ENCODE results near the gene NBEA.
"Not testable (repeated sequence)": the region's sequence is repeated elsewhere in the genome, so short reads cannot be mapped to it uniquely, and the experiment has no call there.

NBEA gene, protein sequence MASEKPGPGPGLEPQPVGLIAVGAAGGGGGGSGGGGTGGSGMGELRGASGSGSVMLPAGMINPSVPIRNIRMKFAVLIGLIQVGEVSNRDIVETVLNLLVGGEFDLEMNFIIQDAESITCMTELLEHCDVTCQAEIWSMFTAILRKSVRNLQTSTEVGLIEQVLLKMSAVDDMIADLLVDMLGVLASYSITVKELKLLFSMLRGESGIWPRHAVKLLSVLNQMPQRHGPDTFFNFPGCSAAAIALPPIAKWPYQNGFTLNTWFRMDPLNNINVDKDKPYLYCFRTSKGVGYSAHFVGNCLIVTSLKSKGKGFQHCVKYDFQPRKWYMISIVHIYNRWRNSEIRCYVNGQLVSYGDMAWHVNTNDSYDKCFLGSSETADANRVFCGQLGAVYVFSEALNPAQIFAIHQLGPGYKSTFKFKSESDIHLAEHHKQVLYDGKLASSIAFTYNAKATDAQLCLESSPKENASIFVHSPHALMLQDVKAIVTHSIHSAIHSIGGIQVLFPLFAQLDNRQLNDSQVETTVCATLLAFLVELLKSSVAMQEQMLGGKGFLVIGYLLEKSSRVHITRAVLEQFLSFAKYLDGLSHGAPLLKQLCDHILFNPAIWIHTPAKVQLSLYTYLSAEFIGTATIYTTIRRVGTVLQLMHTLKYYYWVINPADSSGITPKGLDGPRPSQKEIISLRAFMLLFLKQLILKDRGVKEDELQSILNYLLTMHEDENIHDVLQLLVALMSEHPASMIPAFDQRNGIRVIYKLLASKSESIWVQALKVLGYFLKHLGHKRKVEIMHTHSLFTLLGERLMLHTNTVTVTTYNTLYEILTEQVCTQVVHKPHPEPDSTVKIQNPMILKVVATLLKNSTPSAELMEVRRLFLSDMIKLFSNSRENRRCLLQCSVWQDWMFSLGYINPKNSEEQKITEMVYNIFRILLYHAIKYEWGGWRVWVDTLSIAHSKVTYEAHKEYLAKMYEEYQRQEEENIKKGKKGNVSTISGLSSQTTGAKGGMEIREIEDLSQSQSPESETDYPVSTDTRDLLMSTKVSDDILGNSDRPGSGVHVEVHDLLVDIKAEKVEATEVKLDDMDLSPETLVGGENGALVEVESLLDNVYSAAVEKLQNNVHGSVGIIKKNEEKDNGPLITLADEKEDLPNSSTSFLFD (N-terminal part only)

DNA sequence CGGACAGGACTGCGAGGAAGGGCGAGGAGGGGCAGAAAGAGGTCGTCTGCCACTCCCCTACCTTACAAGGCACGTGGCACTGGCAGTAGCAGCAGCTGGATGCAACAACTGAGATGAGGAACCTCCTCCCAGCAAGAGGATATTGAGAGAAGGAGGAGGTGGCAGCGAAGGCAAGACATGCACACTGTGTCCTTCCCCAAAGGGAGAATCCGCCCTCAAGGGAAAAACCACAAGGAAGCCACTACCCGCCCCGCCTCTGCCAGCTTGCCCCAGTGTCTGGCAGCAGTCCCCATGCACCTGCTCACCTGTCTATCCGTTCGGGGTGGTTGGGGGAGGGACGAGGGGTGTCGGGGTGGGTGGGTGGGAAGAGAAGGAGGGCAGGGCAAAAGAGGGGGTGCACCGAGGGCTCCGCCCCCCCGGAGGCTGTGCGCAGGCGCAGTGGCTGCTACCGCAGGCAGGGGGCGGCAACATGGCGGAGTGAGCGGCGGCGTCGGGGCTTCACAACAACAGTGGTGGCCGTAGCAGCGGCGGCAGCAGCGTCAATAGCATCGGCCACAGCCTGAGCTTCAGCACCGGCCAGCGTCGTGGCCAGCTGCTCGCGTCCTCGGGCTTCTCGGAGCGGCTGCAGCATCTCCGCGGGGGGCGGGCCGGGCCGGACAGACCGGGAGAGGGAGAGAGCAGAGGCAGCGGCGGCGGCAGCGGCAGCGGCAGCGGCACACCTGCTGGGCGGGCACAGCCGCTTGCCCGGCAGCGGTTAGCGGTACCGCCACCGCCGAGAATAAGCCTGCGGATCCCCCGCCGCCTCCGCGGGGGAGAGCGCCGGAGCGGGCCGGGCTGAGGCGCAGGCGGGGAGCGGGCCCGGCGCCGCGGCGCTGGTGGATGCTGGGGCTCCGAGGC is at the start of gene NBEA:
TSS of gene NBEA (plus strand) at position 436 of the 897 bp plus-strand sequence. CDS start 551 bp downstream, outside the sequence.
- peak; percentile 69 for DNase-seq

- DNase-seq: no peak
Observed at GRCh38 chr13:34894756-34895155, 47.3 kb upstream of the NBEA start.

GRCh38 chr13:34897220-34897619 is 44.9 kb upstream of the NBEA start:
- DNase-seq: no peak

DNA sequence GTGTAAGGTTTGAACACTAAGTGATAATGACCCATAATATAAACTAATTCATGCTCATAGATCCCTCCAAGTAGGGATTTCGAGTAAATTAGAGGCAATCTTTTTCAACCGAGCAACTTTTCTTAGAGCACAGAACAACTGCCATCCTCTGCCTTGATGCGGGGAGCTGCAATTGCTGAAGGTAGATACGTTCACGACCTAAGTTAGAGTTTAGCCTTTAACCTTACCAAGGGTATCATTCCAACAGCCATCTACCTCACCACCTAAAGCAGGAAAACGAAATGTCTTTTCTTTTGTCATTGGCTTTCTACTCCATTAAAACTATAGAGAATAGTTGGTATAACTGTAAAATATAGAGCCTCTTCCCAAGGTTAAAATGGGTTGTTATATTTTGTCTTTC is 42.2 kb upstream of the NBEA start:
- no peak for DNase-seq

GRCh38 chr13:34900288-34900739 is 41.8 kb upstream of the NBEA start:
- no peak for DNase-seq

GRCh38 chr13:34901572-34901971 is 40.5 kb upstream of the NBEA start:
- no peak for DNase-seq

DNA sequence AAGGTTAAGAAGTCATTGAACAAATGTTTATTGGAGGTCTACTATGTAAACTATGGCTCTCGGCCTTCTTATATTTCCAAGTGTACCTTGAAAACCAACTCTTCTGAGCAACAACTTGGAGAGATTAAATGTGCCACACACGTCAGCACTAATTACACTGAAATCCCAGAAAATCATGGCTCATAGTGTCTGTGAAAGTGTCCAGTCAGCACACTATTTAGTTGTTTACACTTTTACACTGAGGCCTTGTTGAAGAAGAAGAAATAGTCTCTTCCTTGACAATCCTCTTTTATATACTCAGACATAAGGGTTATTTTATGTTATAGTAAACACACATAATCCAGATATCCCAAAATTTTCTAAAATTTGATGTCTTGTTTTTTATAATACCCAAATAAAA is 30.9 kb upstream of the NBEA start:
- DNase-seq: no peak

- no peak for DNase-seq
Observed at GRCh38 chr13:34913040-34913439, 29.0 kb upstream of the NBEA start.

DNA sequence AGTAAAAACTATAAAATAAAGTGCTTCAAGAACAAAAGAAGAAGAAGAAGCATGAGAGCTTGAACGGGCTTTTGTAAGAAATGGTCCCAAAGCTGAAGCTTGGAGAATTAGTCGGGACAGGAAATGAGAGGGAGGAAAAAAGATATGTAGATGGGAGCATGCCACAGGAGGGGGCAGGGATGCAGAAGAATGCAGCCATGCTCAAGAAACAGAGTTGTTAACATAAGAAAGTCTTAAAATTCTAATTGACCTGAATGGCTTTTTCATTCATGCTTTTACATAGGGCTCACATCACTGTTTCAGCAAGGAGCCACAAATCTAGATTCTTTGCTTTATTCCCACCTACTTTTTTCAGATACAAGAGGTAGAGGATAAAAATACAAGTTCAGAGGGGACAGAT is 27.7 kb upstream of the NBEA start:
- DNase-seq: no peak

- DNase-seq: no peak
Observed at GRCh38 chr13:34926508-34926907, 15.6 kb upstream of the NBEA start.

- not testable (repeated sequence) for DNase-seq
Observed at GRCh38 chr13:34928676-34929075, 13.4 kb upstream of the NBEA start.

DNA sequence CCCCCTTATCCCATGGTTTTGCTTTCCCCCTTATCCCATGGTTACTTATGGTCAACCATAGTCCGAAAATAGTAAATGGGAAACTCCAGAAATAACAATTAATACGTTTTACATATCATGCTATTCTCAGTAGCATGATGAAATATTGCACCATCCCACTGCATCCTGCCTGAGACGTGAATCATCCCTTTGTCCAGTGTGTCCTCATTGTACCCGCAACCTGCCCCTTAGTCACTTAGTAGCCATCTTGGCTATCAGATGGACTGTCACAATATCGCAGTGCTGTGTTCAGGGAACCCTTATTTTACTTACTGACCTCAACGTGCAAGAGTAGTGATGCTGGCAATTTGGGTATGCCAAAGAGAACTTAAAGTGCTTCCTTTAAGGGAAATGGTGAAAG is 10.5 kb upstream of the NBEA start:
- DNase-seq: peak; percentile 14

DNA sequence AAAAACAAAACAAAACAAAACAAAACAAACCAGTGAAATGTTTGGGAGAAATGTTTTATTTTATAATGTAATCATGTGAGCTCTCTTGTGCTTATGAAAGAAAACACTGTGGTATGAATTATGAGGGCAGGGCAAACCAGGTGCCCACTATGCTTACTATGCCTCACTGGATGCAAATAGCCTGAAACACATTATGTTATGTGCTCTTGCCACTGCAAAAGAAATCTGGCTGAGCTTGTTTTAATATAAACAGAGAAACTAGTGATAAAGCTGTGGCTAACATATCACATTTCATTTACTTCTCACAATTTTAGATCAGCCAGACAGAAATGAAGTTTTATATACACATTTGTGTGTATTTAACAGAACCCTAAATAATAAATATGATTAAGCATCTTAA is 8.7 kb upstream of the NBEA start:
- no peak for DNase-seq

- DNase-seq: no peak
Observed at GRCh38 chr13:34933786-34934185, 8.3 kb upstream of the NBEA start.

GRCh38 chr13:34935841-34936240 is 6.2 kb upstream of the NBEA start:
- DNase-seq: no peak

GRCh38 chr13:34939771-34940170 is 2.3 kb upstream of the NBEA start:
- no peak for DNase-seq

DNA sequence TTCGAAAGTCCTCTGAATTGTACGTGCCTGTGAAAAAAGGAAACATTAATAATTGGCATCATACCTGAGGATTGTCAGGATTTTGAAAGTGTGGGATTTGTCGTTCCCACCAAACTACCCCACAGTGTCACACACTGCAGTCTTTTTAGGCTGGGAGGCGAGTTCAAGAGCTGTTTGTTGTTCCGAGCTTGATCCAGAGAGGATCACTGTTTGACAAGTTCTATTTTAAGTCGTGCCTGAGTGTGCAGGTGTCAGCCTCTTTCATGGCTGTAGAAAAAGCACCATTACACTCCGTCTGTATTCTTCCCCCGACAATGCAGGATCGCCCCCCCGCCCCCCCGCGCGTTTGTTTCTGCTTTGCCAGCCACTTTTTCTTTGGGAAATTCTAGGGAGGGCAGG is 635 bp upstream of the NBEA start:
- no peak for DNase-seq

DNA sequence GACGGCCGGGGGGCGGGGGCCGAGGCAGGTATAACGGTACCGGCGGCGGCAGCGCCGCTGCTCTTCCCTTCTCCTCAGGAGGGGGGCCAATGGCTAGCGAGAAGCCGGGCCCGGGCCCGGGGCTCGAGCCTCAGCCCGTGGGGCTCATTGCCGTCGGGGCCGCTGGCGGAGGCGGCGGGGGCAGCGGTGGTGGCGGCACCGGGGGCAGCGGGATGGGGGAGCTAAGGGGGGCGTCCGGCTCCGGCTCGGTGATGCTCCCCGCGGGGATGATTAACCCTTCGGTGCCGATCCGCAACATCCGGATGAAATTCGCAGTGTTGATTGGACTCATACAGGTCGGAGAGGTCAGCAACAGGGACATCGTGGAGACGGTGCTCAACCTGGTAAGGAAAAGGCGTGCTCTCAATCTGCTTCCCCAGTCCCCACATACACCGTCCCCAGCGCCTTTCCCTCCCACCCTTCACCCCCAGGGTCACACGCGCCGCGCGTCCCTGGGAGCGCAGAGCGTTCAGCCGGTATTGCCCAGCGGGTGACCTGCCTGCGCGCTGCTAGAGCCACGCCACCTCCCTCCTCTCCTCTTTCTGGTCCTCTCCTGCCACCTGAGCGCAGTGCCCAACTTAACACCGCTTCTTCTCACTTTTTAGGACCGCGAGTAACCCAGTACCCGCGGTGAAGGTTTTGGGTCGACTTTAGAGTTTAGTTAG is 814 bp downstream of the NBEA start:
- peak; percentile 3 for DNase-seq

- DNase-seq: no peak
Observed at GRCh38 chr13:34943436-34944273, 1.6 kb downstream of the NBEA start.

DNA sequence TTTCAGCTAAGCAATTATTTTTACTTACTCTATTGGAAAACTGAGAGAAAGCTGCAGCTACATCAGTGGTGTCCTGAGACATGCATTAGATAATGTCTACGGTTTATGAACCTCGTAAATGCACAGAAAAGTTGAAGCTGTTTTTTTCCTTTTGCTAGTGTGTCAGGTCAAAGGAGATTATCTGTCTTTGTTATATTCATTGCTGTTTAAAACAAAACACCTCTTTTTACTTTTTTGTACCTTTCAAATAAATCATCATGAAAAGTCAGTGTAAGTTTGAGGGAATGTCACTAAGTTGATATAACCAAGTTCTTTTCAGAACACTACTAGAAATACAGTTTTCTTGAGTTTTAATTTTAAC is 2.2 kb downstream of the NBEA start:
- DNase-seq: no peak

GRCh38 chr13:34944751-34945150 is 2.7 kb downstream of the NBEA start:
- DNase-seq: no peak
